Breast epithelium (tissue), 3 donors: ENCODE data around the gene RARRES2.

Experiments
- CTCF ChIP-seq, 3 donors: fragments of 450-650 bp; IDR thresholded peaks; one replicate each; pipeline ENCODE4 v1.5.1; 2016 to 2017; ENCODE audit warnings: antibody characterized with exemption in 3 of 3, mild to moderate bottlenecking in 3 of 3, moderate library complexity in 3 of 3
- POLR2AphosphoS5 ChIP-seq, 3 donors: sonication (generic); formaldehyde crosslinking; IDR thresholded peaks; one replicate each; pipeline ENCODE4 v1.6.1; 2017; ENCODE audit warnings: antibody characterized with exemption in 3 of 3

DNA sequence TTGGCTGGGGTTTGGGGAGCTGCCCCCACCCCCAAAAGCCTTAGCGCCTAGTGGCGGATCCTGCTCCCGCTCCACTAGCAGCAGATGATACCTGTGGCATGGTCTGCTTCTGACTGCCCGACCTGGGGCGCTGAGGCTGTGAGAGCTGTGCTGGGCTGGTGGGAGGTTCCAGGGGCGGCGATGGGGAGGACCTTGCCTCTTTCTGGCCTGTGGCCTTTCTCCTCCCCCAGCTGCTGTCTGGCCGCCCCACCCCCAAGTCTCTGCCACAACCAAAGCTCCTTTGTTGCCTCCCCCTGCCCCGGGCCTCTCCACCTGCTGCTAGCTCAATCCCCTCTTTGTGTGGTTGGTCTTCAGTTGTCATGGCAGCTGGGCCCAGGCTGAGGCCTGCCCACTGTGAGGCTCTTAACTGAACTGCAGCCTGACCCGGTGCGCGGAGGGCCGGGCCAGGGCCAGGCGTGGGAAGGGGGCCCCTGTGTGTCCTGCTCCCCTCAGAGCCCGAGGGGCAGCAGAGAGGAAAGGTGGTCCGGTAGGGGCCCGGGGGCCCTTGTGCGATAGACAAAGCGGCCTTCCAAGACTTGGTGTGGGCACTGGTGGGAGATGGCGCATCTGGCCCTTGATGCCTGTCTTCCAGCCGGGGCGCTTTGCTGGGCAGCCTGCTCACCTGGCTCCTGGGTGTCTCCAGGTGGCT is 42.4 kb upstream of the RARRES2 start:
- no peak for TF ChIP-seq CTCF (IDR thresholded peaks at IDR 0.05)
- no peak for TF ChIP-seq POLR2AphosphoS5 (IDR thresholded peaks at IDR 0.05)
